Panc1 (cell line): Measurements from ENCODE around the gene TDO2.

Source experiments
- CTCF ChIP-seq: fragments of 450-650 bp; IDR thresholded peaks from 2 replicates; pipeline ENCODE4 v1.5.1; 2017; ENCODE audit warnings: mild to moderate bottlenecking
- POLR2AphosphoS5 ChIP-seq: IDR thresholded peaks from 2 replicates; pipeline ENCODE4 v1.6.1; 2012; ENCODE audit warnings: mild to moderate bottlenecking, low read depth, low read length, moderate library complexity
- REST ChIP-seq, 2 experiments: IDR thresholded peaks; 2 replicates each; pipeline ENCODE4 v1.6.1; 2011 to 2012; ENCODE audit warnings: low read depth in 2 of 2, control low read depth in 1 of 2, low read length in 1 of 2, mild to moderate bottlenecking in 1 of 2, moderate library complexity in 1 of 2; ENCODE audit not compliant: insufficient read depth in 1 of 2
- SIN3A ChIP-seq: IDR thresholded peaks from 2 replicates; pipeline ENCODE4 v1.6.1; 2012; ENCODE audit warnings: low read depth, mild to moderate bottlenecking, low read length, moderate library complexity, borderline replicate concordance; ENCODE audit not compliant: insufficient read depth

- TF ChIP-seq CTCF (no peak), POLR2AphosphoS5 (no peak), REST (IDR thresholded peaks at IDR 0.05; ENCODE audit: insufficient read depth in 1 of 2, low read depth in 2 of 2, low read length in 1 of 2) (no peak), SIN3A (no peak)
These were observed 18.1 kb downstream of the TDO2 start for GRCh38 chr4:155921597-155921996.
